WTC11 (cell line): Measurements from ENCODE around the gene FMO2. TPM values are rescaled to one million over a fixed set of nuclear protein-coding genes. Genes with fewer than 3 reads are reported as not detected.

Experiments used
- ATAC-seq: fragments of 200-7000 bp; cut with Tn5 transposase; 2 replicates; pipeline ENCODE4 v1.10.0; 2021; ENCODE audit warnings: mild to moderate bottlenecking, moderate library complexity
- CTCF ChIA-PET: fragments of 300-600 bp; sonication (Branson Sonifier 250); formaldehyde crosslinking; loops from one replicate; lab custom pipeline; 2021; ENCODE audit warnings: antibody characterized with exemption; lab: Charles Lee
- POLR2A ChIA-PET: fragments of 350-600 bp; sonication (Branson Sonifier 250); formaldehyde crosslinking; loops from one replicate; lab custom pipeline; 2021; ENCODE audit warnings: antibody characterized with exemption; lab: Charles Lee
- DNase-seq: peaks from one replicate; pipeline ENCODE4 v3.0.0; 2021; ENCODE audit warnings: low spot score
- H3K27ac Mint-ChIP-seq: 2 replicates; pipeline ENCODE4 v1.8.0; 2021; ENCODE audit warnings: mixed read lengths
- H3K27me3 Mint-ChIP-seq: 2 replicates; pipeline ENCODE4 v1.8.0; 2021; ENCODE audit warnings: low read depth, mild to moderate bottlenecking, moderate library complexity, mixed read lengths
- H3K36me3 Mint-ChIP-seq: 2 replicates; pipeline ENCODE4 v1.8.0; 2021; ENCODE audit warnings: mixed read lengths
- H3K4me1 Mint-ChIP-seq: 2 replicates; pipeline ENCODE4 v1.8.0; 2022; ENCODE audit warnings: mixed read lengths
- H3K4me3 Mint-ChIP-seq: 2 replicates; pipeline ENCODE4 v1.8.0; 2021; ENCODE audit warnings: mild to moderate bottlenecking, moderate library complexity, mixed read lengths
- H3K9me3 Mint-ChIP-seq: 2 replicates; pipeline ENCODE4 v1.8.0; 2021; ENCODE audit warnings: mixed read lengths
- ATF6 ChIP-seq: sonication (generic); formaldehyde crosslinking; IDR thresholded peaks from 2 replicates; pipeline ENCODE4 v1.8.1; 2023; ENCODE audit warnings: mild to moderate bottlenecking, missing genetic modification reagents
- CBFB ChIP-seq: sonication (generic); formaldehyde crosslinking; IDR thresholded peaks from 2 replicates; pipeline ENCODE4 v1.8.1; 2022; ENCODE audit warnings: mild to moderate bottlenecking, low read depth, missing genetic modification reagents
- CREM ChIP-seq: sonication (generic); formaldehyde crosslinking; IDR thresholded peaks from 2 replicates; pipeline ENCODE4 v1.8.1; 2022; ENCODE audit warnings: mild to moderate bottlenecking, missing genetic modification reagents, moderate library complexity
- CTCF ChIP-seq: fragments of 200-600 bp; IDR thresholded peaks from 2 replicates; pipeline ENCODE4 v1.8.0; 2022; ENCODE audit warnings: antibody characterized with exemption
- E2F4 ChIP-seq: sonication (generic); formaldehyde crosslinking; IDR thresholded peaks from 2 replicates; pipeline ENCODE4 v1.8.1; 2022; ENCODE audit warnings: low read depth, mild to moderate bottlenecking, moderate library complexity, missing genetic modification reagents, borderline replicate concordance
- ELF4 ChIP-seq: sonication (generic); formaldehyde crosslinking; IDR thresholded peaks from 2 replicates; pipeline ENCODE4 v1.8.1; 2022; ENCODE audit warnings: low read depth, mild to moderate bottlenecking, moderate library complexity, missing genetic modification reagents
- EMX1 ChIP-seq: fragments of 250-450 bp; sonication (Bioruptor Pico); IDR thresholded peaks from 2 replicates; pipeline ENCODE4 v1.8.0; 2021; ENCODE audit warnings: mild to moderate bottlenecking
- GRHL2 ChIP-seq: fragments of 250-450 bp; sonication (Bioruptor Pico); IDR thresholded peaks from 2 replicates; pipeline ENCODE4 v1.8.0; 2022; ENCODE audit warnings: mild to moderate bottlenecking, moderate library complexity; ENCODE audit not compliant: insufficient replicate concordance, severe bottlenecking
- HMGA2 ChIP-seq: fragments of 250-450 bp; sonication (Bioruptor Pico); IDR thresholded peaks from 2 replicates; pipeline ENCODE4 v1.4.0; 2021; ENCODE audit warnings: mild to moderate bottlenecking, moderate library complexity
- IRF2 ChIP-seq: sonication (generic); formaldehyde crosslinking; IDR thresholded peaks from 2 replicates; pipeline ENCODE4 v1.8.0; 2022; ENCODE audit warnings: low read depth, missing genetic modification reagents, borderline replicate concordance
- KAT7 ChIP-seq: sonication (generic); formaldehyde crosslinking; IDR thresholded peaks from 2 replicates; pipeline ENCODE4 v1.8.1; 2023; ENCODE audit warnings: missing genetic modification reagents, mild to moderate bottlenecking, borderline replicate concordance
- MXD4 ChIP-seq: fragments of 250-450 bp; sonication (Bioruptor Pico); IDR thresholded peaks from 2 replicates; pipeline ENCODE4 v1.8.0; 2021; ENCODE audit warnings: mild to moderate bottlenecking, moderate library complexity, borderline replicate concordance
- MYBL2 ChIP-seq: sonication (generic); formaldehyde crosslinking; IDR thresholded peaks from 2 replicates; pipeline ENCODE4 v1.8.1; 2023; ENCODE audit warnings: mild to moderate bottlenecking, moderate library complexity, missing genetic modification reagents
- NR2C2 ChIP-seq: sonication (generic); formaldehyde crosslinking; IDR thresholded peaks from 2 replicates; pipeline ENCODE4 v1.8.0; 2022; ENCODE audit warnings: mild to moderate bottlenecking, missing genetic modification reagents
- STAT6 ChIP-seq: sonication (generic); formaldehyde crosslinking; conservative IDR thresholded peaks from 2 replicates; pipeline ENCODE4 v1.8.1; 2023; ENCODE audit warnings: mild to moderate bottlenecking, low read depth, missing genetic modification reagents, moderate library complexity
- TEAD4 ChIP-seq: sonication (generic); formaldehyde crosslinking; IDR thresholded peaks from 2 replicates; pipeline ENCODE4 v1.8.0; 2022; ENCODE audit warnings: mild to moderate bottlenecking, missing genetic modification reagents
- ZNF219 ChIP-seq: sonication (generic); formaldehyde crosslinking; IDR thresholded peaks from 2 replicates; pipeline ENCODE4 v1.8.0; 2023; ENCODE audit warnings: missing genetic modification reagents, mild to moderate bottlenecking, borderline replicate concordance
- ZNF396 ChIP-seq: fragments of 250-450 bp; sonication (Bioruptor Pico); IDR thresholded peaks from 2 replicates; pipeline ENCODE4 v1.8.0; 2021; ENCODE audit warnings: mild to moderate bottlenecking, moderate library complexity, borderline replicate concordance
- ZNF423 ChIP-seq: fragments of 250-450 bp; sonication (Bioruptor Pico); IDR thresholded peaks from 2 replicates; pipeline ENCODE4 v2.1.2; 2022; ENCODE audit warnings: mild to moderate bottlenecking, moderate library complexity
- total RNA-seq: library from RNA; stranded (reverse); gene quantifications from 3 replicates; pipeline ENCODE4 v1.2.3, GENCODE V29; 2021
- TF ChIP-seq, protein P1 (sequence below): fragments of 250-450 bp; sonication (Bioruptor Pico); IDR thresholded peaks from 2 replicates; pipeline ENCODE4 v1.9.0; 2021; ENCODE audit warnings: mild to moderate bottlenecking, borderline replicate concordance
- TF ChIP-seq, protein P2 (sequence below): fragments of 250-450 bp; sonication (Bioruptor Pico); IDR thresholded peaks from 2 replicates; pipeline ENCODE4 v1.9.0; 2021; ENCODE audit warnings: mild to moderate bottlenecking
- TF ChIP-seq, protein P3 (sequence below): sonication (generic); formaldehyde crosslinking; IDR thresholded peaks from 2 replicates; pipeline ENCODE4 v1.8.0; 2022; ENCODE audit warnings: mild to moderate bottlenecking, missing genetic modification reagents

Gene FMO2
- total RNA-seq, 1 experiment from 2014 or later = not detected

GRCh38 chr1:171251042-171251951, 66.2 kb downstream of the FMO2 start:
- Mint-ChIP-seq H3K4me3 (peak overlapping the region; percentile 71), H3K4me1 (peaks cover 52% of the 10 kb centered on the region), H3K27ac (peak overlapping the region; percentile 76; the same call in 1 of the 2 replicates), H3K9me3 (no peaks in the 10 kb centered on the region), H3K27me3 (peaks cover 25% of the 10 kb centered on the region), H3K36me3 (no peaks in the 10 kb centered on the region)
- DNase-seq = peak; percentile 44
- TF ChIP-seq KAT7 (CRISPR knock-in tag) = no peak
- TF ChIP-seq NR2C2 = no peak
- 0 out of 2 replicates have a peak, but pooled peaks have one; percentile 30 for TF ChIP-seq ZNF219 (CRISPR knock-in tag)
- no peak for TF ChIP-seq ELF4 (CRISPR knock-in tag)
- TF ChIP-seq HMGA2 = no peak
- TF ChIP-seq, protein P1, sequence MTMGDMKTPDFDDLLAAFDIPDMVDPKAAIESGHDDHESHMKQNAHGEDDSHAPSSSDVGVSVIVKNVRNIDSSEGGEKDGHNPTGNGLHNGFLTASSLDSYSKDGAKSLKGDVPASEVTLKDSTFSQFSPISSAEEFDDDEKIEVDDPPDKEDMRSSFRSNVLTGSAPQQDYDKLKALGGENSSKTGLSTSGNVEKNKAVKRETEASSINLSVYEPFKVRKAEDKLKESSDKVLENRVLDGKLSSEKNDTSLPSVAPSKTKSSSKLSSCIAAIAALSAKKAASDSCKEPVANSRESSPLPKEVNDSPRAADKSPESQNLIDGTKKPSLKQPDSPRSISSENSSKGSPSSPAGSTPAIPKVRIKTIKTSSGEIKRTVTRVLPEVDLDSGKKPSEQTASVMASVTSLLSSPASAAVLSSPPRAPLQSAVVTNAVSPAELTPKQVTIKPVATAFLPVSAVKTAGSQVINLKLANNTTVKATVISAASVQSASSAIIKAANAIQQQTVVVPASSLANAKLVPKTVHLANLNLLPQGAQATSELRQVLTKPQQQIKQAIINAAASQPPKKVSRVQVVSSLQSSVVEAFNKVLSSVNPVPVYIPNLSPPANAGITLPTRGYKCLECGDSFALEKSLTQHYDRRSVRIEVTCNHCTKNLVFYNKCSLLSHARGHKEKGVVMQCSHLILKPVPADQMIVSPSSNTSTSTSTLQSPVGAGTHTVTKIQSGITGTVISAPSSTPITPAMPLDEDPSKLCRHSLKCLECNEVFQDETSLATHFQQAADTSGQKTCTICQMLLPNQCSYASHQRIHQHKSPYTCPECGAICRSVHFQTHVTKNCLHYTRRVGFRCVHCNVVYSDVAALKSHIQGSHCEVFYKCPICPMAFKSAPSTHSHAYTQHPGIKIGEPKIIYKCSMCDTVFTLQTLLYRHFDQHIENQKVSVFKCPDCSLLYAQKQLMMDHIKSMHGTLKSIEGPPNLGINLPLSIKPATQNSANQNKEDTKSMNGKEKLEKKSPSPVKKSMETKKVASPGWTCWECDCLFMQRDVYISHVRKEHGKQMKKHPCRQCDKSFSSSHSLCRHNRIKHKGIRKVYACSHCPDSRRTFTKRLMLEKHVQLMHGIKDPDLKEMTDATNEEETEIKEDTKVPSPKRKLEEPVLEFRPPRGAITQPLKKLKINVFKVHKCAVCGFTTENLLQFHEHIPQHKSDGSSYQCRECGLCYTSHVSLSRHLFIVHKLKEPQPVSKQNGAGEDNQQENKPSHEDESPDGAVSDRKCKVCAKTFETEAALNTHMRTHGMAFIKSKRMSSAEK (CRISPR knock-in tag) = no peak
- TF ChIP-seq, protein P2, sequence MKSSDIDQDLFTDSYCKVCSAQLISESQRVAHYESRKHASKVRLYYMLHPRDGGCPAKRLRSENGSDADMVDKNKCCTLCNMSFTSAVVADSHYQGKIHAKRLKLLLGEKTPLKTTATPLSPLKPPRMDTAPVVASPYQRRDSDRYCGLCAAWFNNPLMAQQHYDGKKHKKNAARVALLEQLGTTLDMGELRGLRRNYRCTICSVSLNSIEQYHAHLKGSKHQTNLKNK (CRISPR knock-in tag) = no peak
- TF ChIP-seq IRF2 (CRISPR knock-in tag) = no peak
- no peak for TF ChIP-seq GRHL2
- TF ChIP-seq, protein P3, sequence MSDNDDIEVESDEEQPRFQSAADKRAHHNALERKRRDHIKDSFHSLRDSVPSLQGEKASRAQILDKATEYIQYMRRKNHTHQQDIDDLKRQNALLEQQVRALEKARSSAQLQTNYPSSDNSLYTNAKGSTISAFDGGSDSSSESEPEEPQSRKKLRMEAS (CRISPR knock-in tag) = no peak
- no peak for TF ChIP-seq EMX1 (CRISPR knock-in tag)
- no peak for TF ChIP-seq STAT6
- no peak for TF ChIP-seq CREM (CRISPR knock-in tag)
- no peak for TF ChIP-seq MYBL2 (CRISPR knock-in tag)
- TF ChIP-seq ZNF396 (CRISPR knock-in tag) = no peak
- no peak for TF ChIP-seq TEAD4 (CRISPR knock-in tag)
- TF ChIP-seq CBFB (CRISPR knock-in tag) = no peak
- peak; percentile 44; the same call in 1 of the 2 replicates for TF ChIP-seq CTCF
- no peak for TF ChIP-seq E2F4 (CRISPR knock-in tag)
- no peak for TF ChIP-seq ATF6 (CRISPR knock-in tag)
- TF ChIP-seq MXD4 (CRISPR knock-in tag) = no peak
- TF ChIP-seq ZNF423 (CRISPR knock-in tag) = peak; percentile 73
- ChIA-PET POLR2A (no interaction called here), CTCF (interaction anchor here (1.0 to 6.4 kb wide), 6 partner anchors 17 to 284 kb away, joined by 3 to 47 read pairs (median 4); partner anchors contain the start of gene FMO4)
- ATAC-seq = peak; percentile 69
